ENCODE measurements around the gene SLC39A13. TPM values are rescaled to one million over a fixed set of nuclear protein-coding genes. Genes with fewer than 3 reads are reported as not detected.
A peak's percentile ranks its signal among the peaks of the same experiment; 100 is the strongest.

The SLC39A13 gene
- total and polyA plus RNA-seq, 2 of the 13 experiments (the other 11 are each of a cell fraction or from before 2014, with no cell fraction given) = 15.3 to 30.5 TPM

GRCh38 chr11:47426062-47426956 lies 17.9 kb downstream of the SLC39A13 start, which contains the start of gene PSMC3 (continued):
- TF ChIP-seq PBX3 (CRISPR knock-in tag; IDR thresholded peaks at IDR 0.05; ENCODE audit: borderline replicate concordance) = no peak
- TF ChIP-seq, protein P1, sequence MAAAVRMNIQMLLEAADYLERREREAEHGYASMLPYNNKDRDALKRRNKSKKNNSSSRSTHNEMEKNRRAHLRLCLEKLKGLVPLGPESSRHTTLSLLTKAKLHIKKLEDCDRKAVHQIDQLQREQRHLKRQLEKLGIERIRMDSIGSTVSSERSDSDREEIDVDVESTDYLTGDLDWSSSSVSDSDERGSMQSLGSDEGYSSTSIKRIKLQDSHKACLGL (CRISPR knock-in tag; IDR thresholded peaks at IDR 0.05) = no peak; the same call in 1 of the 2 replicates
- no peak; the same call in 1 of the 2 replicates for TF ChIP-seq ZNF619 (CRISPR knock-in tag; IDR thresholded peaks at IDR 0.05)
- TF ChIP-seq TSC22D2 (CRISPR knock-in tag; IDR thresholded peaks at IDR 0.05; ENCODE audit: borderline replicate concordance) = no peak
- no peak for TF ChIP-seq TCF7 (IDR thresholded peaks at IDR 0.05; ENCODE audit: low read depth)
- peak; percentile 63 for TF ChIP-seq PHF5A (CRISPR knock-in tag; IDR thresholded peaks at IDR 0.05; ENCODE audit: low read depth, unreplicated experiment)
- no peak for TF ChIP-seq STAG1 (CRISPR knock-in tag; IDR thresholded peaks at IDR 0.05)
- no peak for TF ChIP-seq ZNF367 (CRISPR knock-in tag; IDR thresholded peaks at IDR 0.05; ENCODE audit: borderline replicate concordance)
- no peak for TF ChIP-seq SMYD3 (CRISPR knock-in tag; IDR thresholded peaks at IDR 0.05)
- TF ChIP-seq SOX5 (CRISPR knock-in tag; IDR thresholded peaks at IDR 0.05; ENCODE audit: borderline replicate concordance) = no peak
- TF ChIP-seq, protein P2, sequence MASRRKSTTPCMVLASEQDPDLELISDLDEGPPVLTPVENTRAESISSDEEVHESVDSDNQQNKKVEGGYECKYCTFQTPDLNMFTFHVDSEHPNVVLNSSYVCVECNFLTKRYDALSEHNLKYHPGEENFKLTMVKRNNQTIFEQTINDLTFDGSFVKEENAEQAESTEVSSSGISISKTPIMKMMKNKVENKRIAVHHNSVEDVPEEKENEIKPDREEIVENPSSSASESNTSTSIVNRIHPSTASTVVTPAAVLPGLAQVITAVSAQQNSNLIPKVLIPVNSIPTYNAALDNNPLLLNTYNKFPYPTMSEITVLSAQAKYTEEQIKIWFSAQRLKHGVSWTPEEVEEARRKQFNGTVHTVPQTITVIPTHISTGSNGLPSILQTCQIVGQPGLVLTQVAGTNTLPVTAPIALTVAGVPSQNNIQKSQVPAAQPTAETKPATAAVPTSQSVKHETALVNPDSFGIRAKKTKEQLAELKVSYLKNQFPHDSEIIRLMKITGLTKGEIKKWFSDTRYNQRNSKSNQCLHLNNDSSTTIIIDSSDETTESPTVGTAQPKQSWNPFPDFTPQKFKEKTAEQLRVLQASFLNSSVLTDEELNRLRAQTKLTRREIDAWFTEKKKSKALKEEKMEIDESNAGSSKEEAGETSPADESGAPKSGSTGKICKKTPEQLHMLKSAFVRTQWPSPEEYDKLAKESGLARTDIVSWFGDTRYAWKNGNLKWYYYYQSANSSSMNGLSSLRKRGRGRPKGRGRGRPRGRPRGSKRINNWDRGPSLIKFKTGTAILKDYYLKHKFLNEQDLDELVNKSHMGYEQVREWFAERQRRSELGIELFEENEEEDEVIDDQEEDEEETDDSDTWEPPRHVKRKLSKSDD (CRISPR knock-in tag; IDR thresholded peaks at IDR 0.05; ENCODE audit: low read depth) = no peak
- peak; percentile 78 for TF ChIP-seq ZFY (CRISPR knock-in tag; IDR thresholded peaks at IDR 0.05)
- TF ChIP-seq GTF3A (CRISPR knock-in tag; conservative IDR thresholded peaks at IDR 0.05) = no peak
- TF ChIP-seq, protein P3, sequence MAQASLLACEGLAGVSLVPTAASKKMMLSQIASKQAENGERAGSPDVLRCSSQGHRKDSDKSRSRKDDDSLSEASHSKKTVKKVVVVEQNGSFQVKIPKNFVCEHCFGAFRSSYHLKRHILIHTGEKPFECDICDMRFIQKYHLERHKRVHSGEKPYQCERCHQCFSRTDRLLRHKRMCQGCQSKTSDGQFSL (CRISPR knock-in tag; IDR thresholded peaks at IDR 0.05) = no peak
- TF ChIP-seq RFXAP (CRISPR knock-in tag; IDR thresholded peaks at IDR 0.05; ENCODE audit: borderline replicate concordance) = peak; percentile 70
- 0 out of 2 replicates have a peak, but pooled peaks have one; percentile 18 for TF ChIP-seq KDM5B (CRISPR knock-in tag; IDR thresholded peaks at IDR 0.05; ENCODE audit: borderline replicate concordance)
- TF ChIP-seq RFXANK (CRISPR knock-in tag; IDR thresholded peaks at IDR 0.05) = no peak
- TF ChIP-seq ZNF660 (CRISPR knock-in tag; IDR thresholded peaks at IDR 0.05; ENCODE audit: borderline replicate concordance, low read depth) = no peak
- TF ChIP-seq TGIF2 (CRISPR knock-in tag; IDR thresholded peaks at IDR 0.05) = no peak
- TF ChIP-seq SAP130 (CRISPR knock-in tag; IDR thresholded peaks at IDR 0.05; ENCODE audit: low read depth) = peak; percentile 73
- TF ChIP-seq ZNF674 (CRISPR knock-in tag; IDR thresholded peaks at IDR 0.05; ENCODE audit: low read depth) = no peak
- TF ChIP-seq SP4 (CRISPR knock-in tag; IDR thresholded peaks at IDR 0.05) = peak; percentile 94
- TF ChIP-seq REPIN1 (CRISPR knock-in tag; IDR thresholded peaks at IDR 0.05; ENCODE audit: borderline replicate concordance, low read depth) = no peak
